Vagina (tissue), 2 donors: ENCODE data around the gene TSPEAR.

Source experiments
- POLR2A ChIP-seq, 2 donors: fragments of 450-650 bp; IDR thresholded peaks; one replicate each; pipeline ENCODE4 v1.6.1; 2017; ENCODE audit warnings: antibody characterized with exemption in 2 of 2, mild to moderate bottlenecking in 2 of 2, moderate library complexity in 2 of 2
- POLR2AphosphoS5 ChIP-seq, 2 donors: sonication (generic); formaldehyde crosslinking; IDR thresholded peaks; one replicate each; pipeline ENCODE4 v1.9.0; 2017; ENCODE audit warnings: antibody characterized with exemption in 2 of 2, mild to moderate bottlenecking in 2 of 2, low read depth in 1 of 2; ENCODE audit not compliant: insufficient read depth in 1 of 2
- TF ChIP-seq, protein P1 (sequence below), 3 experiments: fragments of 450-650 bp in 2 of 3; fragments of 200-600 bp in 1 of 3; sonication (generic) in 1 of 3; IDR thresholded peaks; one replicate each; pipeline ENCODE4 v1.5.1; 2017 to 2019; ENCODE audit warnings: antibody characterized with exemption in 3 of 3, mild to moderate bottlenecking in 2 of 3, moderate library complexity in 2 of 3

DNA sequence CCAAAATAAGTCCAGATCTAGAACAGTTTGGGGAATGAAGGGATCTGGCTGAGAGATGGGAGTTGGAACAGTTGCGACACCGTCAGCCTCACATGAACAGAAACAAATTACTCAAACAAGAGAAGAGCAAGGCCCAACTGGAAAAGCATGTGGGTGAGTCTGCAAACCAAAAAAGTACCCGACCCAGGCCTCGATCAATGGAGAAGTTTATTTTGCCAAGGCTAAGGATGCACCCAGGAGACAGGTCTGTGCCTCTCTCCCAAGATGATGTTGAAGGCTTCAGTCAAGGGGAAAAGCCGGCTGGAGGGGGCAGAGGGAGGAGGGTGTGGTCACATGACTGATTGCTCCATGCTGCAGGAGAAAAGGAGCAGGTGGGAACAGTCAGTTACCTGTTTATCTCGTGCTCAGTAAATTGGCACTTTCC is 213.7 kb downstream of the TSPEAR start:
- TF ChIP-seq, protein P1, sequence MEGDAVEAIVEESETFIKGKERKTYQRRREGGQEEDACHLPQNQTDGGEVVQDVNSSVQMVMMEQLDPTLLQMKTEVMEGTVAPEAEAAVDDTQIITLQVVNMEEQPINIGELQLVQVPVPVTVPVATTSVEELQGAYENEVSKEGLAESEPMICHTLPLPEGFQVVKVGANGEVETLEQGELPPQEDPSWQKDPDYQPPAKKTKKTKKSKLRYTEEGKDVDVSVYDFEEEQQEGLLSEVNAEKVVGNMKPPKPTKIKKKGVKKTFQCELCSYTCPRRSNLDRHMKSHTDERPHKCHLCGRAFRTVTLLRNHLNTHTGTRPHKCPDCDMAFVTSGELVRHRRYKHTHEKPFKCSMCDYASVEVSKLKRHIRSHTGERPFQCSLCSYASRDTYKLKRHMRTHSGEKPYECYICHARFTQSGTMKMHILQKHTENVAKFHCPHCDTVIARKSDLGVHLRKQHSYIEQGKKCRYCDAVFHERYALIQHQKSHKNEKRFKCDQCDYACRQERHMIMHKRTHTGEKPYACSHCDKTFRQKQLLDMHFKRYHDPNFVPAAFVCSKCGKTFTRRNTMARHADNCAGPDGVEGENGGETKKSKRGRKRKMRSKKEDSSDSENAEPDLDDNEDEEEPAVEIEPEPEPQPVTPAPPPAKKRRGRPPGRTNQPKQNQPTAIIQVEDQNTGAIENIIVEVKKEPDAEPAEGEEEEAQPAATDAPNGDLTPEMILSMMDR (IDR thresholded peaks at IDR 0.05) = no peak
- TF ChIP-seq POLR2A (IDR thresholded peaks at IDR 0.05) = no peak
- TF ChIP-seq POLR2AphosphoS5 (IDR thresholded peaks at IDR 0.05; ENCODE audit: insufficient read depth in 1 of 2, low read depth in 1 of 2) = no peak
